Measurements from ENCODE around the gene WDR7. TPM values are rescaled to one million over a fixed set of nuclear protein-coding genes. Genes with fewer than 3 reads are reported as not detected.

The WDR7 gene
- total and polyA plus RNA-seq, 2 experiments from 2014 or later, result 5.9 to 19.0 TPM

DNA sequence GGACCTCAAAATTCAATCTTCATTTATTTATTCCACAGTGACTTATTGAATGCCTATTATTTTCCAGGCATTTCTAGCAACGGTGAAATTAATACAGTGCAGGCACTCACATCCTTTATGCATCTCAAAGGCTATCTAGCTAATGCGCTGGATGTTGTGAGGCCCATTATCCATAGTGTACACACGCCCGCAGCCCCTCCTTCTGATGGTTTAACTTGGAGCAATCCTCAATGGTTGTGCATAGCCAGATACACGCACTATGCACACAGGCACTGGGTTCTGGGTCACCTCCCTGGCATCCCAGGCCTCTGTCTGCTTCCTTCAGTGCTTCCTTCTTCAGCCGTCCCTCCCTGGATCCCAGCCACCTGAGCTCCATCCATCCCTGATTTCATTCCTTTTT is 387.2 kb downstream of the WDR7 start:
- no peak for TF ChIP-seq EZH2 (IDR thresholded peaks at IDR 0.05; ENCODE audit: borderline replicate concordance)
- no peak for TF ChIP-seq EZH2phosphoT487 (IDR thresholded peaks at IDR 0.05; ENCODE audit: low read depth, severe bottlenecking, unreplicated experiment)
- TF ChIP-seq, protein P1, sequence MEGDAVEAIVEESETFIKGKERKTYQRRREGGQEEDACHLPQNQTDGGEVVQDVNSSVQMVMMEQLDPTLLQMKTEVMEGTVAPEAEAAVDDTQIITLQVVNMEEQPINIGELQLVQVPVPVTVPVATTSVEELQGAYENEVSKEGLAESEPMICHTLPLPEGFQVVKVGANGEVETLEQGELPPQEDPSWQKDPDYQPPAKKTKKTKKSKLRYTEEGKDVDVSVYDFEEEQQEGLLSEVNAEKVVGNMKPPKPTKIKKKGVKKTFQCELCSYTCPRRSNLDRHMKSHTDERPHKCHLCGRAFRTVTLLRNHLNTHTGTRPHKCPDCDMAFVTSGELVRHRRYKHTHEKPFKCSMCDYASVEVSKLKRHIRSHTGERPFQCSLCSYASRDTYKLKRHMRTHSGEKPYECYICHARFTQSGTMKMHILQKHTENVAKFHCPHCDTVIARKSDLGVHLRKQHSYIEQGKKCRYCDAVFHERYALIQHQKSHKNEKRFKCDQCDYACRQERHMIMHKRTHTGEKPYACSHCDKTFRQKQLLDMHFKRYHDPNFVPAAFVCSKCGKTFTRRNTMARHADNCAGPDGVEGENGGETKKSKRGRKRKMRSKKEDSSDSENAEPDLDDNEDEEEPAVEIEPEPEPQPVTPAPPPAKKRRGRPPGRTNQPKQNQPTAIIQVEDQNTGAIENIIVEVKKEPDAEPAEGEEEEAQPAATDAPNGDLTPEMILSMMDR (IDR thresholded peaks at IDR 0.05; ENCODE audit: poor library complexity), result no peak
- WGBS (ENCODE audit: low lambda C conversion rate, missing lambda C conversion rate), result 72% methylated on average over 6 of the region's 6 CpGs
- H3K4me3 ChIP-seq, result no peak overlapping the region
- H4K20me1 ChIP-seq (ENCODE audit: insufficient read depth, poor library complexity, severe bottlenecking), result no peaks in the 10 kb centered on the region
- no peak overlapping the region for H3K4me2 ChIP-seq
- DNase-seq (ENCODE audit: low spot score), result no peak
- no peaks in the 10 kb centered on the region for H3K9me3 ChIP-seq (ENCODE audit: low read depth)
- H3K79me2 ChIP-seq, result no peaks in the 10 kb centered on the region
- no peak overlapping the region for H2AFZ ChIP-seq
- H3K27me3 ChIP-seq, result no peaks in the 10 kb centered on the region
- no peak overlapping the region for H3K27ac ChIP-seq
- H3K9me2 ChIP-seq (replicated peaks; ENCODE audit: insufficient read depth), result no peaks in the 10 kb centered on the region
- H3K4me1 ChIP-seq (ENCODE audit: insufficient read depth), result no peaks in the 10 kb centered on the region
- H3K36me3 ChIP-seq (replicated peaks; ENCODE audit: insufficient read depth, low read depth), result no peaks in the 10 kb centered on the region

DNA sequence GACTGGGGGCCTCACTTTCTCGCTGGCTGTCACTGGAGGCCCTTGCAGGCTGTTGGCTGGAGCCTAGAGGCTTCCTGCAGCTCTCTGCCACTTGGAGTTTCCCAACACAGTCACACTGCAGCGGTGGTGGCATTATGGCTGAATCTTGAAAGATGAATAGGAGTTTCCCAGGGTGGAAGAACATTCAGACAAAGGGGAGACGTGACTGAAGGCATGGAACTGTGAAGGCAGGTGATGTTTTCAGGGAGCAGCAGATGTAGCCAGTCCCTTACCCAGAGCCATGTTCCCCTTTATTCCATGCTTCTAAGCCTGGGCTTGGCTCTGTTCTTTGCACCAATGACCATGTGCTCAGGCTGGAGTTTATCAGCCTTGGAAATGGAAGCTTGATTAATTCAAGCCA is 389.0 kb downstream of the WDR7 start:
- 59% methylated on average over 3 of the region's 3 CpGs for WGBS (ENCODE audit: low lambda C conversion rate, missing lambda C conversion rate)
- no peak for DNase-seq (ENCODE audit: low spot score)
- Histone ChIP-seq H3K27ac (no peak overlapping the region), H3K27me3 (no peaks in the 10 kb centered on the region), H3K4me2 (no peak overlapping the region), H4K20me1 (ENCODE audit: insufficient read depth, poor library complexity, severe bottlenecking) (no peaks in the 10 kb centered on the region), H3K4me1 (ENCODE audit: insufficient read depth) (no peaks in the 10 kb centered on the region), H2AFZ (no peak overlapping the region), H3K79me2 (no peaks in the 10 kb centered on the region), H3K9me2 (replicated peaks; ENCODE audit: insufficient read depth) (no peaks in the 10 kb centered on the region), H3K9me3 (ENCODE audit: low read depth) (no peaks in the 10 kb centered on the region), H3K4me3 (no peak overlapping the region), H3K36me3 (replicated peaks; ENCODE audit: insufficient read depth, low read depth) (no peaks in the 10 kb centered on the region)
- TF ChIP-seq, protein P1 (IDR thresholded peaks at IDR 0.05; ENCODE audit: poor library complexity), result no peak
- no peak for TF ChIP-seq EZH2 (IDR thresholded peaks at IDR 0.05; ENCODE audit: borderline replicate concordance)
- TF ChIP-seq EZH2phosphoT487 (IDR thresholded peaks at IDR 0.05; ENCODE audit: low read depth, severe bottlenecking, unreplicated experiment), result no peak

DNA sequence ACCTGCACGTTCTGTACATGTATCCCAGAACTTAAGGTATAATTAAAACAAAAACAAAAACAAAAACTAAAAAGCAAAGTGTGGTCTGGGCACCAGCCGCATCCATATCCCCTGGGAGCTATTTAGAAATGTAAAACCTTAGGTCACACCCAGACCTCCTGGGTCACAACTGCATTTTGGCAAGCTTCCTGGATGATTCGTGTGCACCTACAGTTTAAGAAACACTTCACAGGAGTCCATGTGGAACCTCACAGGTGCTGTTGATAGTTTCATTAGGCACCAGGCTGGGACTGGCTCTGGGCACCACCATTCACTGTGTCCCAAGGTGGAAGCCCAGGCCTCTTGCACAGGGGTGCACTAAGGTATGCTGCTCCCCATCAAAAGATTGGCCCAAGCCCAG is 392.1 kb downstream of the WDR7 start:
- whole genome bisulfite sequencing (ENCODE audit: low lambda C conversion rate, missing lambda C conversion rate), result 93% methylated on average over 3 of the region's 3 CpGs
- TF ChIP-seq EZH2 (IDR thresholded peaks at IDR 0.05; ENCODE audit: borderline replicate concordance) (no peak), EZH2phosphoT487 (IDR thresholded peaks at IDR 0.05; ENCODE audit: low read depth, severe bottlenecking, unreplicated experiment) (no peak)
- TF ChIP-seq, protein P1 (IDR thresholded peaks at IDR 0.05; ENCODE audit: poor library complexity), result no peak
- Histone ChIP-seq H4K20me1 (ENCODE audit: insufficient read depth, poor library complexity, severe bottlenecking) (no peaks in the 10 kb centered on the region), H3K4me3 (no peak overlapping the region), H3K27ac (no peak overlapping the region), H3K36me3 (replicated peaks; ENCODE audit: insufficient read depth, low read depth) (no peaks in the 10 kb centered on the region), H3K27me3 (no peaks in the 10 kb centered on the region), H3K4me2 (no peak overlapping the region), H3K9me2 (replicated peaks; ENCODE audit: insufficient read depth) (no peaks in the 10 kb centered on the region), H3K79me2 (no peaks in the 10 kb centered on the region), H3K4me1 (ENCODE audit: insufficient read depth) (no peaks in the 10 kb centered on the region), H2AFZ (no peak overlapping the region), H3K9me3 (ENCODE audit: low read depth) (no peaks in the 10 kb centered on the region)
- no peak for DNase-seq (ENCODE audit: low spot score)

DNA sequence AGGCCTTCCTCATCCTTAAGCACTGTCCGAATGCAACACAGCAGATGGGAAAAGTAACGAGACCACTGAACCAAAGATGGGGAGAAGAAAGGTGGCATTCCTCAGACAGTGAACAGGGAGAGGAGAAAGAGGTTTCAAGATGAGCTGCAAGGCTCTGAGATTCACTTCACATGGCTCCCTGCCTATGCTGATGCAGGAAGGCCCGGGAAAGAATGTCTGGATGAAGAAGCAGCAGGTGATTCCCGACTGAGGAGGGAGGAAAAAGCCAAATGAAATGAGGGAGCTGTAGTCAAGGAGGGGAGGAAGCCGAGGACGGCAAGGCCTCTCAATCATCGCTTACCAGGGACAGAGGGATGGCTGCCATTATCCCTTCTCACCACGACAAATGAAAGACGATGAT is 397.2 kb downstream of the WDR7 start:
- H2AFZ ChIP-seq, result no peak overlapping the region
- no peaks in the 10 kb centered on the region for H3K27me3 ChIP-seq
- H3K4me3 ChIP-seq, result no peak overlapping the region
- TF ChIP-seq, protein P1 (IDR thresholded peaks at IDR 0.05; ENCODE audit: poor library complexity), result no peak
- no peak for TF ChIP-seq EZH2 (IDR thresholded peaks at IDR 0.05; ENCODE audit: borderline replicate concordance)
- H3K79me2 ChIP-seq, result no peaks in the 10 kb centered on the region
- no peaks in the 10 kb centered on the region for H3K36me3 ChIP-seq (replicated peaks; ENCODE audit: insufficient read depth, low read depth)
- no peak for DNase-seq (ENCODE audit: low spot score)
- no peak overlapping the region for H3K4me2 ChIP-seq
- H3K9me3 ChIP-seq (ENCODE audit: low read depth), result no peaks in the 10 kb centered on the region
- no peak overlapping the region for H3K27ac ChIP-seq
- no peaks in the 10 kb centered on the region for H4K20me1 ChIP-seq (ENCODE audit: insufficient read depth, poor library complexity, severe bottlenecking)
- H3K4me1 ChIP-seq (ENCODE audit: insufficient read depth), result peaks cover 13% of the 10 kb centered on the region
- 85% methylated on average over 9 of the region's 9 CpGs for WGBS (ENCODE audit: low lambda C conversion rate, missing lambda C conversion rate)
- H3K9me2 ChIP-seq (replicated peaks; ENCODE audit: insufficient read depth), result no peaks in the 10 kb centered on the region
